HL-60/S4 (cell line): ENCODE measurements around the gene TUBB6.

Source experiments
- in situ Hi-C: fragments of 300-500 bp; cut with MboI; formaldehyde crosslinking; loops from 2 replicates; pipeline ENCODE4 v1.14.3; 2022; ENCODE audit warnings: low sequenced_read_pairs

TUBB6 gene

GRCh38 chr18:12307701-12308385 is at the start of gene TUBB6:
Gene TUBB6, plus strand, starts transcription at chr18:12308241. Its CDS starts 52 bp downstream, at chr18:12308293.
- in situ Hi-C loops: no loop called here

GRCh38 chr18:12258719-12259705 is 49.0 kb upstream of the TUBB6 start:
- in situ Hi-C loops: no loop called here

- in situ Hi-C loops: no loop called here
Measured at GRCh38 chr18:12262748-12263147, 45.3 kb upstream of the TUBB6 start.

GRCh38 chr18:12264864-12265263 is 43.2 kb upstream of the TUBB6 start:
- in situ Hi-C loops: no loop called here

GRCh38 chr18:12271376-12272235 is 36.4 kb upstream of the TUBB6 start:
- in situ Hi-C loops: no loop called here

GRCh38 chr18:12274793-12275192 is 33.2 kb upstream of the TUBB6 start:
- in situ Hi-C loops: no loop called here

GRCh38 chr18:12276736-12277554 is 31.1 kb upstream of the TUBB6 start:
- in situ Hi-C loops: no loop called here

- in situ Hi-C loops: no loop called here
Measured at GRCh38 chr18:12278215-12278671, 29.8 kb upstream of the TUBB6 start.

GRCh38 chr18:12278741-12279682 is 29.0 kb upstream of the TUBB6 start:
- in situ Hi-C loops: no loop called here

- in situ Hi-C loops: no loop called here
Measured at GRCh38 chr18:12279781-12280531, 28.1 kb upstream of the TUBB6 start.

GRCh38 chr18:12281861-12282260 is 26.2 kb upstream of the TUBB6 start:
- in situ Hi-C loops: no loop called here

- in situ Hi-C loops: no loop called here
Measured at GRCh38 chr18:12282442-12283039, 25.5 kb upstream of the TUBB6 start.

- in situ Hi-C loops: no loop called here
Measured at GRCh38 chr18:12283256-12283655, 24.8 kb upstream of the TUBB6 start.

- in situ Hi-C loops: no loop called here
Measured at GRCh38 chr18:12283666-12284065, 24.4 kb upstream of the TUBB6 start.

GRCh38 chr18:12287131-12287681 is 20.8 kb upstream of the TUBB6 start:
- in situ Hi-C loops: no loop called here

GRCh38 chr18:12287684-12288402 is 20.2 kb upstream of the TUBB6 start:
- in situ Hi-C loops: no loop called here

GRCh38 chr18:12288403-12288755 is 19.7 kb upstream of the TUBB6 start:
- in situ Hi-C loops: no loop called here
